ENCODE data around the gene TTC13. TPM values are rescaled to one million over a fixed set of nuclear protein-coding genes. Genes with fewer than 3 reads are reported as not detected.

The TTC13 gene
- total and polyA plus RNA-seq, 2 of the 13 experiments (the other 11 are each of a cell fraction or from before 2014, with no cell fraction given), result 5.8 to 15.9 TPM

- TF ChIP-seq ZFAT (CRISPR knock-in tag; conservative IDR thresholded peaks at IDR 0.05), result no peak
- TF ChIP-seq ZBTB42 (CRISPR knock-in tag; IDR thresholded peaks at IDR 0.05), result no peak
- no peak for TF ChIP-seq AFF4 (CRISPR knock-in tag; IDR thresholded peaks at IDR 0.05)
- no peak for TF ChIP-seq ZKSCAN5 (CRISPR knock-in tag; IDR thresholded peaks at IDR 0.05)
- no peak for TF ChIP-seq ATF7-NPFF (CRISPR knock-in tag; IDR thresholded peaks at IDR 0.05; ENCODE audit: low read depth)
- no peak for TF ChIP-seq ZNF331 (CRISPR knock-in tag; IDR thresholded peaks at IDR 0.05)
- no peak for TF ChIP-seq NCOR1 (IDR thresholded peaks at IDR 0.05; ENCODE audit: borderline replicate concordance, low read length)
- no peak for TF ChIP-seq SIN3B (IDR thresholded peaks at IDR 0.05; ENCODE audit: low read length)
- TF ChIP-seq FUBP1 (CRISPR knock-in tag; IDR thresholded peaks at IDR 0.05; ENCODE audit: borderline replicate concordance), result no peak
- no peak for TF ChIP-seq RFX3 (CRISPR knock-in tag; IDR thresholded peaks at IDR 0.05)
- no peak for TF ChIP-seq NCOA5 (CRISPR knock-in tag; IDR thresholded peaks at IDR 0.05)
- peak; percentile 33; the same call in 1 of the 2 replicates for TF ChIP-seq EED (CRISPR knock-in tag; IDR thresholded peaks at IDR 0.05)
- no peak for TF ChIP-seq PLRG1 (conservative IDR thresholded peaks at IDR 0.05)
- TF ChIP-seq ZBTB7A (CRISPR knock-in tag; IDR thresholded peaks at IDR 0.05), result peak; percentile 65
- TF ChIP-seq KAT2B (IDR thresholded peaks at IDR 0.05; ENCODE audit: borderline replicate concordance, low read depth, low read length), result no peak
- TF ChIP-seq ZEB1 (IDR thresholded peaks at IDR 0.05; ENCODE audit: insufficient replicate concordance, low read depth), result peak; percentile 41
- no peak for TF ChIP-seq ZFP62 (CRISPR knock-in tag; IDR thresholded peaks at IDR 0.05)
- no peak for TF ChIP-seq FOXJ3 (CRISPR knock-in tag; IDR thresholded peaks at IDR 0.05; ENCODE audit: borderline replicate concordance)
- no peak for TF ChIP-seq SAFB2 (CRISPR knock-in tag; IDR thresholded peaks at IDR 0.05; ENCODE audit: borderline replicate concordance, low read depth)
- TF ChIP-seq ZNF225 (CRISPR knock-in tag; IDR thresholded peaks at IDR 0.05), result peak; percentile 58; the same call in 1 of the 2 replicates
- no peak for TF ChIP-seq ZNF747 (CRISPR knock-in tag; IDR thresholded peaks at IDR 0.05; ENCODE audit: borderline replicate concordance)
- no peak for TF ChIP-seq SNAPC2 (CRISPR knock-in tag; IDR thresholded peaks at IDR 0.05)
- no peak for TF ChIP-seq KLF9 (CRISPR knock-in tag; IDR thresholded peaks at IDR 0.05; ENCODE audit: low read depth)
- no peak for TF ChIP-seq ZNF33B (CRISPR knock-in tag; IDR thresholded peaks at IDR 0.05)
- no peak for TF ChIP-seq TFDP1 (CRISPR knock-in tag; IDR thresholded peaks at IDR 0.05; ENCODE audit: borderline replicate concordance)
- TF ChIP-seq CREM (IDR thresholded peaks at IDR 0.05), result no peak
- TF ChIP-seq CREM (CRISPR knock-in tag; IDR thresholded peaks at IDR 0.05), result no peak
- TF ChIP-seq ZNF7 (CRISPR knock-in tag; IDR thresholded peaks at IDR 0.05), result no peak
Measured at GRCh38 chr1:230868736-230869385, 109.8 kb downstream of the TTC13 start (continued).
